ENCODE results near the gene FAM181B.

FAM181B gene

DNA sequence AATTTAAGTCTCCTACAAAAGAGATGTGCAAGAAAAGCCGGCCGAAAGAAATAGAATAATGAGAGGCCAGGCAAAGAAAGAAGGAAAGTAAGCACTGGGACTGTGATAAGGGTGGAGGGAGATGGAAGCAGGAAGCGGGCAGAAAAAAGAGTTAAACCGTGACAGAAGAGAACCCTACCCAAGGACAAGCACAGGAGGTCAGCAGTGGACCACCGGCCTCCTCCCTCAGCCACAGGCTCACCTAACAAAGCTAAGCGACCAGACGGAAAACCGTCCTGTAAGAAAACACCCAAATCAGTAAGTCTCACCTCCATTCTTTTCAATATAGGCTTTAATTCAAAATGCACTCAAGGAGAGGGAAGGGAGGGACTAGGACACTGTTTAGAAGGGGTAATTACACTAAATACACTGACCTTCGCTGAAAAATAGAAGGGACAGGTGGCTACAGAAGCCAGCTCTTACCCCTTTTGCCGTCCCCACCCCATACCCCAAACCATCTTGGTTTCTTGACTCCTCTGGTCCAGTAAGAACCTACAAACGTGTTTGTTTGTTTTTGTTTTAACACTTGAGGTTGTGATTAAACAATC is 1.9 kb downstream of the FAM181B start:
- H3K9me3 ChIP-seq (ENCODE audit: control insufficient read depth, insufficient read depth, low read length): no peaks in the 10 kb centered on the region
- peaks cover 52% of the 10 kb centered on the region for H3K27me3 ChIP-seq (ENCODE audit: control insufficient read depth, insufficient read depth, low read length)
- peak overlapping the region; percentile 63 for H3K4me3 ChIP-seq (ENCODE audit: low read depth, low read length)
- no peak overlapping the region for H3K9ac ChIP-seq (ENCODE audit: low read depth, low read length)
- H3K36me3 ChIP-seq (ENCODE audit: control insufficient read depth, insufficient read depth, low read length): no peaks in the 10 kb centered on the region
- peaks cover 14% of the 10 kb centered on the region for H3K4me1 ChIP-seq (ENCODE audit: control insufficient read depth, insufficient read depth, low read length)

- H3K4me1 ChIP-seq (ENCODE audit: control insufficient read depth, insufficient read depth, low read length): peaks cover 14% of the 10 kb centered on the region
- no peaks in the 10 kb centered on the region for H3K36me3 ChIP-seq (ENCODE audit: control insufficient read depth, insufficient read depth, low read length)
- peak overlapping the region; percentile 63 for H3K4me3 ChIP-seq (ENCODE audit: low read depth, low read length)
- no peak overlapping the region for H3K9ac ChIP-seq (ENCODE audit: low read depth, low read length)
- H3K27me3 ChIP-seq (ENCODE audit: control insufficient read depth, insufficient read depth, low read length): peaks cover 52% of the 10 kb centered on the region
- no peaks in the 10 kb centered on the region for H3K9me3 ChIP-seq (ENCODE audit: control insufficient read depth, insufficient read depth, low read length)
Observed at GRCh38 chr11:82730754-82731153, 2.9 kb downstream of the FAM181B start.

DNA sequence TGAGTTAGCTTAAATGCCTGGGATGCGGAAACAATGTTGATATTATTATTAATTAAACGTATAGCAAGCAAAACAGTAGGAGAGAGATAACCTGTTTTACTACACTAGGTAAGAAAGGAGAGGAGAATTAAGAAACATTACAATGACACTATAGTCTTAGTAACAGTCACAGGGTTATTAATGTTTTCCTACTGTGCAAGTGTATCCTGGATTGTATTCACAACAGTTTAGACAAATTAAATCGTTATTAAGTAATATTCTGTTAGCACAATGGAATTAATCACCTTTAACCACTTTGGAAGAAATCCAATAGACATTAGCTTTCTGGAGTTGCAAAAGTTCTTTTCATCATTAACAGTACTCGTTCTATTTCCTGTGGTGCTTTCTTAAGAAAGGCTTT is 3.4 kb downstream of the FAM181B start:
- H3K9me3 ChIP-seq (ENCODE audit: control insufficient read depth, insufficient read depth, low read length): no peaks in the 10 kb centered on the region
- peaks cover 14% of the 10 kb centered on the region for H3K4me1 ChIP-seq (ENCODE audit: control insufficient read depth, insufficient read depth, low read length)
- no peak overlapping the region for H3K9ac ChIP-seq (ENCODE audit: low read depth, low read length)
- no peak overlapping the region for H3K4me3 ChIP-seq (ENCODE audit: low read depth, low read length)
- peaks cover 51% of the 10 kb centered on the region for H3K27me3 ChIP-seq (ENCODE audit: control insufficient read depth, insufficient read depth, low read length)
- H3K36me3 ChIP-seq (ENCODE audit: control insufficient read depth, insufficient read depth, low read length): no peaks in the 10 kb centered on the region

- peaks cover 4% of the 10 kb centered on the region for H3K27me3 ChIP-seq (ENCODE audit: control insufficient read depth, insufficient read depth, low read length)
Observed at GRCh38 chr11:82724026-82724425, 9.6 kb downstream of the FAM181B start.

DNA sequence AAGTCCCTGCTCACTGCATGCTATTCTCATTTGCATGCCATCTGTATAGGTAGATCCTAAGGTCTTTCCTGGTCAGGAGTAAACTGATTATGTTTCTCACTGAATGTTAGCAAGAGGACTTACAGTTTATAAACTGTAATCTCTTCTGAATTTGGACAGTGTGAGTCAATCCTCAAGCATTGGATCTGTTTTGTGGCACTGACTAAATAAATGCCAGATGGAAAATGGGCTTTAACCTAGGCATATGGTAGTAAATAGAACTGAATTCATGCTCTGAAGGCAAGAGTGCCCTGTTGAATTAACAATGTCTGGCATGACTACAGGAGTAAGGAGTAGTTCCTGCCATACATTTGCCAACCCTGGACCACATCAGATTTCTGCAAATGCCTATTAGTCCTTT is 11.4 kb downstream of the FAM181B start:
- no peaks in the 10 kb centered on the region for H3K27me3 ChIP-seq (ENCODE audit: control insufficient read depth, insufficient read depth, low read length)
- no peak overlapping the region for H3K4me3 ChIP-seq (ENCODE audit: low read depth, low read length)
- no peak overlapping the region for H3K9ac ChIP-seq (ENCODE audit: low read depth, low read length)
- no peaks in the 10 kb centered on the region for H3K36me3 ChIP-seq (ENCODE audit: control insufficient read depth, insufficient read depth, low read length)
- H3K9me3 ChIP-seq (ENCODE audit: control insufficient read depth, insufficient read depth, low read length): no peaks in the 10 kb centered on the region
- H3K4me1 ChIP-seq (ENCODE audit: control insufficient read depth, insufficient read depth, low read length): no peaks in the 10 kb centered on the region

More at GRCh38 chr11:82724026-82724425, 9.6 kb downstream of the FAM181B start:
- no peak overlapping the region for H3K9ac ChIP-seq (ENCODE audit: low read depth, low read length)
- H3K9me3 ChIP-seq (ENCODE audit: control insufficient read depth, insufficient read depth, low read length): no peaks in the 10 kb centered on the region
- no peaks in the 10 kb centered on the region for H3K36me3 ChIP-seq (ENCODE audit: control insufficient read depth, insufficient read depth, low read length)
- no peak overlapping the region for H3K4me3 ChIP-seq (ENCODE audit: low read depth, low read length)
- no peaks in the 10 kb centered on the region for H3K4me1 ChIP-seq (ENCODE audit: control insufficient read depth, insufficient read depth, low read length)

- H3K9ac ChIP-seq (ENCODE audit: low read depth, low read length): no peak overlapping the region
- H3K27me3 ChIP-seq (ENCODE audit: control insufficient read depth, insufficient read depth, low read length): no peaks in the 10 kb centered on the region
- H3K36me3 ChIP-seq (ENCODE audit: control insufficient read depth, insufficient read depth, low read length): no peaks in the 10 kb centered on the region
- H3K4me3 ChIP-seq (ENCODE audit: low read depth, low read length): no peak overlapping the region
- H3K4me1 ChIP-seq (ENCODE audit: control insufficient read depth, insufficient read depth, low read length): no peaks in the 10 kb centered on the region
- no peaks in the 10 kb centered on the region for H3K9me3 ChIP-seq (ENCODE audit: control insufficient read depth, insufficient read depth, low read length)
Observed at GRCh38 chr11:82720267-82721065, 13.2 kb downstream of the FAM181B start.

- Histone ChIP-seq H3K36me3 (ENCODE audit: control insufficient read depth, insufficient read depth, low read length) (no peaks in the 10 kb centered on the region), H3K9me3 (ENCODE audit: control insufficient read depth, insufficient read depth, low read length) (no peaks in the 10 kb centered on the region), H3K27me3 (ENCODE audit: control insufficient read depth, insufficient read depth, low read length) (no peaks in the 10 kb centered on the region), H3K9ac (ENCODE audit: low read depth, low read length) (no peak overlapping the region), H3K4me3 (ENCODE audit: low read depth, low read length) (no peak overlapping the region), H3K4me1 (ENCODE audit: control insufficient read depth, insufficient read depth, low read length) (peaks cover 1% of the 10 kb centered on the region)
Observed at GRCh38 chr11:82719361-82720105, 14.1 kb downstream of the FAM181B start.

GRCh38 chr11:82718821-82719220 is 14.8 kb downstream of the FAM181B start:
- Histone ChIP-seq H3K4me1 (ENCODE audit: control insufficient read depth, insufficient read depth, low read length) (peaks cover 4% of the 10 kb centered on the region), H3K4me3 (ENCODE audit: low read depth, low read length) (no peak overlapping the region), H3K27me3 (ENCODE audit: control insufficient read depth, insufficient read depth, low read length) (no peaks in the 10 kb centered on the region), H3K9ac (ENCODE audit: low read depth, low read length) (no peak overlapping the region), H3K9me3 (ENCODE audit: control insufficient read depth, insufficient read depth, low read length) (no peaks in the 10 kb centered on the region), H3K36me3 (ENCODE audit: control insufficient read depth, insufficient read depth, low read length) (no peaks in the 10 kb centered on the region)

DNA sequence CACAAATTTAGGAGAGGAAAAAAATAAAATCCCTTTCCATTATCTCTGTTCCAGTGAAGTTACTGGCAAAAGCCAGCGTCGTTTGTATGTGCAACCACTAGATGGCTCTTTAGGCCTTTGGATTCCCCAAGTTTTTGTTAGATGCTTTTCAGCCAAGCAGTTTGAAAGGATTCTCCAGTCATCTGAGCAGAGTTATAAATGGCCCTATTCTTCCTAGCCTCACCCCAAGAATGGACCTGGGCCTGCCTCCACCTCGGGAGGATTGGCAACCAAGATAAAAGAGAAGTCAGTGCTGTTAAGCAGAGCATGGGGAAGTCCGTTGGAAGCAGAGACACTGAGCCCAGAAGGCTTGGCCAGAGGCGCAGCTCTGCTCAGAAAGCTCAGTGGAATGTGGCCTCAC is 15.4 kb downstream of the FAM181B start:
- Histone ChIP-seq H3K4me1 (ENCODE audit: control insufficient read depth, insufficient read depth, low read length) (peaks cover 4% of the 10 kb centered on the region), H3K9ac (ENCODE audit: low read depth, low read length) (no peak overlapping the region), H3K4me3 (ENCODE audit: low read depth, low read length) (no peak overlapping the region), H3K36me3 (ENCODE audit: control insufficient read depth, insufficient read depth, low read length) (no peaks in the 10 kb centered on the region), H3K27me3 (ENCODE audit: control insufficient read depth, insufficient read depth, low read length) (no peaks in the 10 kb centered on the region), H3K9me3 (ENCODE audit: control insufficient read depth, insufficient read depth, low read length) (no peaks in the 10 kb centered on the region)

DNA sequence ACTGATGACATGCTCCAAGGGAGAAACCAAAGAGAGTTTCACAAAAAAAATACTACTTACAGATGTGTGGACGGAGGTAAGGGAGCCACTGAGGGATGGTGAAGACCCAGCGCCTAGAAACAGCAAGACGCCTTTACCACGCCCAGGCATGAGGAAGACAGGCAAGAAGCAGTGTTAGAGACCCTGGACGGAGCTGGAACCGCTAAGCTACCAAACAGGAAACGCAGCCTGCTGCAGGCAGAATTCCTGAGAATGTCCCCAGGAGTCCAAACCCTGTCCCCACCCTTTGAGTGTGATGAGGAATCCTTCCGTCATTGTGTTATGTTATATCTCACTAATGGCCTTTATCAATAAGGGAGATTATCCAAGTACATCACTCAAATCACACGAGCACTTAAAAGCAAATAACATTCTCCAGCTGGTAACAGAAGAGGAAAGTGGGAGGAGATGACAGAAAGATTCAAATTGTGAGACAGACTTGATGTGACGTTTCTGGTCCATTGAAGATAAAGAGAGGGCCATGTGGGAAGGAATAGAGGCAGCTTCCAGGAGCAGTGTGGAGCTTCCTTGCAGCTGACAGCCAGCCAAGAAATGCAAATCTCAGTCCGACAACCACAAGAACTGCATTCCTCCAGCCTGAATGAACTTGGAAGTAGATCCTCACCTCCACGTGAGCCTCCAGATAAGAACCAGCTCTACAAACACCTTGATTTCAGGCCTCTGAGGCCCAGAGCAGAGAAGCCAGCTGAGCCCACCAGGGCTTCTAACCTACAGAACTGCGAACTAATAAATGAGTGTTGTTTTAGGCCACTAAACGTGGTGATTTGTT is 19.1 kb downstream of the FAM181B start:
- Histone ChIP-seq H3K4me1 (ENCODE audit: control insufficient read depth, insufficient read depth, low read length) (peaks cover 4% of the 10 kb centered on the region), H3K4me3 (ENCODE audit: low read depth, low read length) (no peak overlapping the region), H3K36me3 (ENCODE audit: control insufficient read depth, insufficient read depth, low read length) (no peaks in the 10 kb centered on the region), H3K9ac (ENCODE audit: low read depth, low read length) (no peak overlapping the region), H3K27me3 (ENCODE audit: control insufficient read depth, insufficient read depth, low read length) (no peaks in the 10 kb centered on the region), H3K9me3 (ENCODE audit: control insufficient read depth, insufficient read depth, low read length) (no peaks in the 10 kb centered on the region)

DNA sequence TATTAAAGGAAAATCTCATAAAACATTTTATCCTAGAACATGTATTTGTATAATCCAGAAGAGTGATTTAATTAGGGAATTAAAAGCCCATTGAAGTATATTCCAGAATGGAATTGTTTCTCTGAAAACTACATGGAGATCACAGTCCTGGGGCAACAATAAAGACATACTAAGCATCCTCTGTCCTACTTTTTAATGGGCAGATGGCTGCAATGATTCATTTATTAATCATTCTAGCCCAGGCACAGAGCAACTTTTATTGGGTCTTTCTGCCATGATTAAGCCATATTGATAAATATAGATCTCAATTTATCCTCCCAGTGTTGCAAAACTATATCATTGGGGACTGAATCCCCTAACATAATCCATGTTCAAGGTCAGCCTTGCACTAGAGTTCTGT is 22.0 kb downstream of the FAM181B start:
- Histone ChIP-seq H3K9ac (ENCODE audit: low read depth, low read length) (no peak overlapping the region), H3K4me3 (ENCODE audit: low read depth, low read length) (no peak overlapping the region), H3K4me1 (ENCODE audit: control insufficient read depth, insufficient read depth, low read length) (peaks cover 4% of the 10 kb centered on the region), H3K36me3 (ENCODE audit: control insufficient read depth, insufficient read depth, low read length) (no peaks in the 10 kb centered on the region), H3K9me3 (ENCODE audit: control insufficient read depth, insufficient read depth, low read length) (no peaks in the 10 kb centered on the region), H3K27me3 (ENCODE audit: control insufficient read depth, insufficient read depth, low read length) (no peaks in the 10 kb centered on the region)

Data from iPS-15b (cell line).